HG02642 (cell line): ENCODE results near the gene PAWR.
"Not testable (repeated sequence)": the region's sequence is repeated elsewhere in the genome, so short reads cannot be mapped to it uniquely, and the experiment has no call there.

Experiments used
- ATAC-seq: cut with Tn5 transposase; IDR thresholded peaks from one replicate; pipeline ENCODE4 v1.9.1; 2021; ENCODE audit warnings: mild to moderate bottlenecking; ENCODE audit not compliant: unreplicated experiment, poor library complexity

The PAWR gene

GRCh38 chr12:79655036-79655435, 35.7 kb downstream of the PAWR start:
- ATAC-seq, result no peak

GRCh38 chr12:79652521-79652920, 38.2 kb downstream of the PAWR start:
- no peak for ATAC-seq

- ATAC-seq, result no peak
Measured at GRCh38 chr12:79650440-79650839, 40.3 kb downstream of the PAWR start.

GRCh38 chr12:79648881-79649280, 41.9 kb downstream of the PAWR start:
- no peak for ATAC-seq

- not testable (repeated sequence) for ATAC-seq
Measured at GRCh38 chr12:79646843-79647242, 43.9 kb downstream of the PAWR start.

- ATAC-seq, result peak; percentile 99
Measured at GRCh38 chr12:79645235-79645630, 45.5 kb downstream of the PAWR start.

GRCh38 chr12:79644274-79645234, 46.2 kb downstream of the PAWR start:
- peak; percentile 14 for ATAC-seq

- ATAC-seq, result no peak
Measured at GRCh38 chr12:79643821-79644220, 46.9 kb downstream of the PAWR start.

GRCh38 chr12:79638490-79638889, 52.3 kb downstream of the PAWR start:
- ATAC-seq, result no peak

GRCh38 chr12:79637093-79637492, 53.7 kb downstream of the PAWR start:
- ATAC-seq, result no peak

- ATAC-seq, result no peak
Measured at GRCh38 chr12:79635676-79636075, 55.1 kb downstream of the PAWR start.

- no peak for ATAC-seq
Measured at GRCh38 chr12:79634957-79635471, 55.8 kb downstream of the PAWR start.

GRCh38 chr12:79629561-79629960, 61.2 kb downstream of the PAWR start:
- no peak for ATAC-seq

GRCh38 chr12:79626735-79627134, 64.0 kb downstream of the PAWR start:
- ATAC-seq, result not testable (repeated sequence)

- ATAC-seq, result no peak
Measured at GRCh38 chr12:79624378-79624777, 66.4 kb downstream of the PAWR start.

- ATAC-seq, result no peak
Measured at GRCh38 chr12:79619872-79620562, 70.7 kb downstream of the PAWR start.

- ATAC-seq, result no peak
Measured at GRCh38 chr12:79618848-79619404, 71.8 kb downstream of the PAWR start.

- no peak for ATAC-seq
Measured at GRCh38 chr12:79617696-79618095, 73.1 kb downstream of the PAWR start.

GRCh38 chr12:79615596-79616560, 74.9 kb downstream of the PAWR start:
- ATAC-seq, result peak; percentile 69

GRCh38 chr12:79614730-79615129, 76.0 kb downstream of the PAWR start:
- no peak for ATAC-seq
